BJ (cell line): ENCODE results near the gene COL18A1. TPM values are rescaled to one million over a fixed set of nuclear protein-coding genes. Genes with fewer than 3 reads are reported as not detected.

Experiments used
- CTCF ChIA-PET: fragments of 350-600 bp; formaldehyde crosslinking; extraction: SDS; loops from one replicate; lab custom pipeline; 2021; ENCODE audit warnings: antibody characterized with exemption, inconsistent platforms; lab: Yijun Ruan, JAX
- POLR2A ChIA-PET: fragments of 300-600 bp; sonication (Branson Sonifier 250); formaldehyde crosslinking; extraction: SDS; loops from one replicate; lab custom pipeline; 2021; ENCODE audit warnings: antibody characterized with exemption; lab: Charles Lee
- DNase-seq: peaks from one replicate; pipeline ENCODE4 v3.0.0-alpha.2; 2011; ENCODE audit warnings: low read depth
- H3K27me3 ChIP-seq: 2 replicates; pipeline ENCODE4 v1.6.0; 2011; ENCODE audit warnings: low read length; ENCODE audit not compliant: control insufficient read depth, insufficient read depth
- H3K36me3 ChIP-seq: 2 replicates; pipeline ENCODE4 v1.5.1; 2011; ENCODE audit warnings: low read length; ENCODE audit not compliant: control insufficient read depth, insufficient read depth
- H3K4me3 ChIP-seq: 2 replicates; pipeline ENCODE4 v1.5.1; 2011; ENCODE audit warnings: low read depth, mild to moderate bottlenecking, control low read depth, low read length
- polyA plus RNA-seq: library from polyadenylated mRNA; depleted of rRNA; stranded (reverse); fragments of >200 nt; gene quantifications from 2 replicates; pipeline ENCODE4 v1.2.3, GENCODE V29; 2011
- TF ChIP-seq, protein P1 (sequence below): IDR thresholded peaks from 2 replicates; pipeline ENCODE4 v1.5.1; 2011; ENCODE audit warnings: low read depth, mild to moderate bottlenecking, control low read depth, inconsistent platforms, low read length, moderate library complexity; ENCODE audit not compliant: insufficient read depth

COL18A1 gene
- polyA plus RNA-seq, 1 experiment: 99.7 TPM

DNA sequence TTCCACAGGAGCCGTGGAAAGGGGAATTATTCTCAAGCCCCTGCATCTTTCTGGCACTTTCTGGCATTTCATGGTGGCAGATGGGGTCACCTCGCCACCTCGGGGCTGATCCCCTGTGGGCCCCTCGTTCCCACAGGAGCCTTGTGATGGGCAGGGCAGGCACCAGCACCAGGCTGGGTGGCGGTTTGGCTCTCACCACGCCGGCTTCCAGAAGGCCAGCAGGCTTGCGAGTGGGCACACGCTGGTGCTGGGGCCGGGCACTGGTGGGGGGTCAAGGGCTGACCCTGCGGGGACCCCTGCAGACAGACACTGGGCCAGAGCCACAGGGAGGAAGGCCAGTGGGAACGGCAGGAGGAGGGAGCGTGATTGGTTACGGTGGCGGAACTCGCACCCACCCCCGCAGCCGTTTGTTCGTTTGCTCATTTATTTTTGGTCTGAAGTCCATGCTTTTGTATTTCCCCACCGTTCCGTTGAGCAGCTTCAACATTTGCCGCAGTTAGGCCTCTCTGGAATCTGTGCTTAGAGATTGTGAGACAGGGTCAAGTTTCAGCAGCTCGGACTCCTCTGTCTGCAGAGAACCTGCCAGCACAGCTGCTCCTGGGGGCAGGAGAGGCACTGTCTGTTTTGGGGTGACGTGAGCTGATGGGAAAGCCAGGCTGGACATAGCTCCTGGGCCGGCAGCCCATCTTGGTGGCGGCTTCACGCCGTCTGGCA, 5.3 kb downstream of the COL18A1 start:
- no peak overlapping the region for H3K4me3 ChIP-seq
- CTCF ChIA-PET: no interaction called here
- no peaks in the 10 kb centered on the region; the same call in none of the 2 replicates for H3K36me3 ChIP-seq
- TF ChIP-seq, protein P1, sequence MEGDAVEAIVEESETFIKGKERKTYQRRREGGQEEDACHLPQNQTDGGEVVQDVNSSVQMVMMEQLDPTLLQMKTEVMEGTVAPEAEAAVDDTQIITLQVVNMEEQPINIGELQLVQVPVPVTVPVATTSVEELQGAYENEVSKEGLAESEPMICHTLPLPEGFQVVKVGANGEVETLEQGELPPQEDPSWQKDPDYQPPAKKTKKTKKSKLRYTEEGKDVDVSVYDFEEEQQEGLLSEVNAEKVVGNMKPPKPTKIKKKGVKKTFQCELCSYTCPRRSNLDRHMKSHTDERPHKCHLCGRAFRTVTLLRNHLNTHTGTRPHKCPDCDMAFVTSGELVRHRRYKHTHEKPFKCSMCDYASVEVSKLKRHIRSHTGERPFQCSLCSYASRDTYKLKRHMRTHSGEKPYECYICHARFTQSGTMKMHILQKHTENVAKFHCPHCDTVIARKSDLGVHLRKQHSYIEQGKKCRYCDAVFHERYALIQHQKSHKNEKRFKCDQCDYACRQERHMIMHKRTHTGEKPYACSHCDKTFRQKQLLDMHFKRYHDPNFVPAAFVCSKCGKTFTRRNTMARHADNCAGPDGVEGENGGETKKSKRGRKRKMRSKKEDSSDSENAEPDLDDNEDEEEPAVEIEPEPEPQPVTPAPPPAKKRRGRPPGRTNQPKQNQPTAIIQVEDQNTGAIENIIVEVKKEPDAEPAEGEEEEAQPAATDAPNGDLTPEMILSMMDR: no peak
- DNase-seq: no peak
- no peaks in the 10 kb centered on the region for H3K27me3 ChIP-seq
- POLR2A ChIA-PET: no interaction called here

DNA sequence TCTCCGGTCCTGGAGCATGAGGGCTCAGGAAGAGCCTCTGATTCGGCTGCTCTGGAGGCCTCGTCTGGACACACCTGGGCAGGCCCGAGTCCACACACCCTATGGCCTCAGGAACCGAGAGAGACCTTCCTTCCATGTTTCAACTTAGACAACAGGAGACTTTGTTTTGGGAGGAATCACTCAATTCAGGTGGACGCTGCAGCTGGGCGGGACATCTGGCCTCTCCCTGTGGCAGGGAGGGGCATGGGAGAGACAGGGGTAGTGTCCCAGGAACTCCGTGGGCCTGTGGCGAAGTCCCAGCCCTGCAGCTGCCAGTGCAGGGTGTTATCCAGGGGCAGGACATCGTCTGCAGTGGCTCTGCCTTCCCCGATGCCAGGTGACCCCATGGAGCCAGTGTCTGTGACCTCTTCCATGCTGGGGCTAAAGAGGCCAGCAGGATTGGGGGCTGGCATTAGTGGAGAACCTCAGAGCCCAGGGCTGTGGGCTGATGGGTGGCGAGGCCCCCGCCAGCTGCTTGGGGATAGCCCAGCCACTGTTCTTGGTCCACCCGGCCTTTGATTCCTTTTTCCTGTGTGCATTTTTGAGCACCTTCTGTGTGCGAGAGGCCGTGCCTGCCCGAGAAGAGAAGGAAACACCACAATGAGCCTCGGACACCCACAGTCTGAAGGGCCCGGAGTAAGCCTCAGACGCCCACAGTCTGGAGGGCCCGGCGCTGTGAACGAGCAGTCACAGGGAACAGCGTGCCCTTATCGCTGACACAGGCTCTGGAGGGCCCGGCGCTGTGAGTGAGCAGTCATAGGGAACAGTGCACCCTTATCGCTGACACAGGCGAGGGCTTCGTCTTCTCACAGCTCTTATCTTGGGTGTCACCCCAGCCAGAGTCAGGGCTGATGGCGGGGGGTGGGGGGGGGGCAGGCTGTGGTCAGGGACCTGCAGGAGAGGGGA, 6.2 kb downstream of the COL18A1 start:
- H3K36me3 ChIP-seq: no peaks in the 10 kb centered on the region; the same call in none of the 2 replicates
- CTCF ChIA-PET: no interaction called here
- POLR2A ChIA-PET: no interaction called here
- DNase-seq: no peak
- TF ChIP-seq, protein P1: no peak
- H3K4me3 ChIP-seq: no peak overlapping the region
- H3K27me3 ChIP-seq: no peaks in the 10 kb centered on the region

DNA sequence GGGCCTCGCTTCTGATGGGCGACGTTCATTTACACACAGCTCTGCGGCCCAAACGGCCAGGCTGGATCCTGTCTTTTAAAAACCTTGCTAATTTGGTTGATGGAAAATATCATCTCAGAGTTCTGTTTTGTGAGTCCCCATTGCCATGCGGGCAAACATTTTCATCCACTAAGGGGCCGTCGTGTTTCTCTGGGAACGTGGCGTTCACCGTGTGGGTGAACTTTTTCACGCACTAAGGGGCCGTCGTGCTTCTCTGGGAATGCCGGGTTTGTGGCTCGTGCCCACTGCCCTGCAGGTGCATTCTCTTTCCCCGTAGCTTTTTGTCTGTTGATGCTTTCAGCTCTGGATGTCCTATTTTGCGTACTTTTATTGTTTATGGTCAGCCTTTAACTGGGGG, 6.8 kb downstream of the COL18A1 start:
- ChIA-PET CTCF (interaction anchor here (1.3 kb wide), 1 partner anchor 118 kb away, joined by 4 read pairs; no protein-coding TSS in a partner anchor), POLR2A (no interaction called here)
- no peaks in the 10 kb centered on the region; the same call in none of the 2 replicates for H3K36me3 ChIP-seq
- DNase-seq: no peak
- no peaks in the 10 kb centered on the region for H3K27me3 ChIP-seq
- no peak overlapping the region for H3K4me3 ChIP-seq
- TF ChIP-seq, protein P1: no peak

DNA sequence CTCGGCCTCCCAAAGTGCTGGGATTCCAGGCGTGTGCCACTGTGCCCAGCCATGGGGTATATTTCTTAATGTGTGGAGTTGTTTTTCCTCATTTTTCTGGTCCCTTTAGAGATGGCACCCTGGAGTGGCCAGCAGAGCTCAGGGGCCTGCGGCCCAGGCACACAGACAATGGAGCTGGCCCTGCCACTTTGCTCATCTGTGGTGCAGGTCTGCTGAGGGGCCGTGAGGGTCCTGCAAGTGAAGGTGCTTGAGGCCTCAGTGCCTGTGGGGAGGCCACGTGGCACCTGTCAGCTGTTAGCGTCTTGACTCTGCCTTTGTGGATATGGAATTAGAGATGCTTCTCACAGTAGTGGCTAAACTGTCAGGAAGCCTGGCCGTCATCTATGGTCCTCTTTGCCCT, 7.5 kb downstream of the COL18A1 start:
- TF ChIP-seq, protein P1: no peak
- no peak overlapping the region for H3K4me3 ChIP-seq
- no peak for DNase-seq
- POLR2A ChIA-PET: no interaction called here
- H3K36me3 ChIP-seq: no peaks in the 10 kb centered on the region; the same call in none of the 2 replicates
- CTCF ChIA-PET: interaction anchor here (0.8 to 1.3 kb wide), 2 partner anchors 10 to 118 kb away, joined by 3 to 4 read pairs; no protein-coding TSS in a partner anchor
- no peaks in the 10 kb centered on the region for H3K27me3 ChIP-seq
